ENCODE results near the gene TMEM151A. TPM values are rescaled to one million over a fixed set of nuclear protein-coding genes. Genes with fewer than 3 reads are reported as not detected.
A peak's percentile ranks its signal among the peaks of the same experiment; 100 is the strongest.
"Not testable (repeated sequence)": the region's sequence is repeated elsewhere in the genome, so short reads cannot be mapped to it uniquely, and the experiment has no call there.

TMEM151A gene
- total RNA-seq, 3 donors from 2014 or later = 0.16 to 1.6 (median 0.33) TPM

DNA sequence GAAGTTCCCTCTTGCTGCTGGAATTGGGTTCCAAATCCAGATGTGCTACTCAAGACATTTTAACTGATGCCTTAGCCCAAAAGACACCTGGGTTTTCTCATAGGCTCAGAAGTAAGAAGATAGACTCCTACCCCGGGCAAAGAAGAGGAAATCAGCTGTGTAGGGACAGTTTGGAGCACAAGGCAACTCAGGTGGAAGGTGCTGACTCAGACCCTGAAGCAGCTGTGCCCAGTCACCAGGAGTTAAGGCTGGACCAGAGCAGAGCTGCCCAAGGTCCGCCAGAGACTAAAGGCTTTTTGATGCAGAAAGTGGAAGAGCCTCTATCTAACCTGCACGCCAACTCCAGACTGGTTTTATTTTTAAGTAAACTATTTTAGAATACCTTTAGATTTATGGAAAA is 43.9 kb upstream of the TMEM151A start:
- Histone ChIP-seq H3K27me3 (no peaks in the 10 kb centered on the region), H3K27ac (no peak overlapping the region), H3K9me3 (no peaks in the 10 kb centered on the region), H3K36me3 (no peaks in the 10 kb centered on the region), H3K4me1 (no peaks in the 10 kb centered on the region), H3K4me3 (no peak overlapping the region)
- DNase-seq (ENCODE audit: low spot score in 2 of 2) = no peak
- TF ChIP-seq POLR2AphosphoS5 (IDR thresholded peaks at IDR 0.05) (no peak), POLR2A (IDR thresholded peaks at IDR 0.05) (no peak)
- TF ChIP-seq, protein P1, sequence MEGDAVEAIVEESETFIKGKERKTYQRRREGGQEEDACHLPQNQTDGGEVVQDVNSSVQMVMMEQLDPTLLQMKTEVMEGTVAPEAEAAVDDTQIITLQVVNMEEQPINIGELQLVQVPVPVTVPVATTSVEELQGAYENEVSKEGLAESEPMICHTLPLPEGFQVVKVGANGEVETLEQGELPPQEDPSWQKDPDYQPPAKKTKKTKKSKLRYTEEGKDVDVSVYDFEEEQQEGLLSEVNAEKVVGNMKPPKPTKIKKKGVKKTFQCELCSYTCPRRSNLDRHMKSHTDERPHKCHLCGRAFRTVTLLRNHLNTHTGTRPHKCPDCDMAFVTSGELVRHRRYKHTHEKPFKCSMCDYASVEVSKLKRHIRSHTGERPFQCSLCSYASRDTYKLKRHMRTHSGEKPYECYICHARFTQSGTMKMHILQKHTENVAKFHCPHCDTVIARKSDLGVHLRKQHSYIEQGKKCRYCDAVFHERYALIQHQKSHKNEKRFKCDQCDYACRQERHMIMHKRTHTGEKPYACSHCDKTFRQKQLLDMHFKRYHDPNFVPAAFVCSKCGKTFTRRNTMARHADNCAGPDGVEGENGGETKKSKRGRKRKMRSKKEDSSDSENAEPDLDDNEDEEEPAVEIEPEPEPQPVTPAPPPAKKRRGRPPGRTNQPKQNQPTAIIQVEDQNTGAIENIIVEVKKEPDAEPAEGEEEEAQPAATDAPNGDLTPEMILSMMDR (IDR thresholded peaks at IDR 0.05) = no peak
- intact Hi-C loops (cut with DNase I; ENCODE audit: low total_unique reads) = no loop called here

DNA sequence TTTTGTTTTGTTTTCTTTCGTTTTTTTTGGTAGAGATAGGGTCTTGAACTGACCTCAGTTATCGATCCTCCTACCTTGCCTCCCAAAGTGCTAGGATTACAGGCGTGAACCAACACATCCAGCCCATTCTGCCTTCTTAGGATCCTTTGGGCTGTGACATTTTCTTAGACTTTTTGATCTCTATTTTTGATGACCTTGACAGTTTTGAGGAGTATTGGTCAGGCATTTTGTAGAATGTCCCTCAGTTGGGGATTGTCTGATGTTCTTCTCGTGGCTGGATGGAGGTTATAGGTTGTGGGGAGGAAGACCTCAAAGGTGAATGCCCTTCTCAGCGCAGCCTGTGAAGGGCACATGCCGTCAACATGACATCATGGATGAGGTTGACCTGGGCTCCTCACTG is 42.8 kb upstream of the TMEM151A start:
- Histone ChIP-seq H3K27me3 (no peaks in the 10 kb centered on the region), H3K4me3 (no peak overlapping the region), H3K27ac (no peak overlapping the region), H3K9me3 (no peaks in the 10 kb centered on the region), H3K4me1 (no peaks in the 10 kb centered on the region), H3K36me3 (no peaks in the 10 kb centered on the region)
- intact Hi-C loops (cut with DNase I; ENCODE audit: low total_unique reads) = no loop called here
- TF ChIP-seq, protein P1 (IDR thresholded peaks at IDR 0.05) = no peak
- no peak for TF ChIP-seq POLR2AphosphoS5 (IDR thresholded peaks at IDR 0.05)
- no peak for TF ChIP-seq POLR2A (IDR thresholded peaks at IDR 0.05)
- DNase-seq (ENCODE audit: low spot score in 2 of 2) = no peak

DNA sequence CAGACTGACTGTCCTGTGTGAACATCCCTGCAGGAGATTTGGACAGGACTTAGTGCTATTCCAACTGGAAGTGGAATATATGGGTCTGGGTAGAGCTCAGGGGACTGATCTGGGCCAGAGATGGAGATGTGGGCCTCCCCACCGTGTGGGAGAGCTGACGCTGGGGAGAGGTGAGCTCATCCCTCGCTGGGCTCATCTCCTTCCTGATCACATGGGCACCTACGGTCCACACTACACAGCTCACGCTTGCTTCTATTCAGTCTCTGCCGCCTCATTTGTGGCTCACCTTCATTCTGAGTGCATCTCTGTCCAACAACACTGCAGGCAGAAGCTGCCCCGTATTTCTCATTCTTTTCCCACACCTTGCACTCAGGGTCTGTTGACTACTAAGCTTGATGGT is 39.9 kb upstream of the TMEM151A start:
- H3K4me1 ChIP-seq = no peaks in the 10 kb centered on the region
- DNase-seq (ENCODE audit: low spot score in 2 of 2) = no peak
- no peaks in the 10 kb centered on the region for H3K9me3 ChIP-seq
- no peaks in the 10 kb centered on the region for H3K36me3 ChIP-seq
- H3K27me3 ChIP-seq = no peaks in the 10 kb centered on the region
- TF ChIP-seq POLR2A (IDR thresholded peaks at IDR 0.05) (no peak), POLR2AphosphoS5 (IDR thresholded peaks at IDR 0.05) (no peak)
- TF ChIP-seq, protein P1 (IDR thresholded peaks at IDR 0.05) = no peak
- intact Hi-C loops (cut with DNase I; ENCODE audit: low total_unique reads) = no loop called here
- no peak overlapping the region for H3K4me3 ChIP-seq
- H3K27ac ChIP-seq = no peak overlapping the region

DNA sequence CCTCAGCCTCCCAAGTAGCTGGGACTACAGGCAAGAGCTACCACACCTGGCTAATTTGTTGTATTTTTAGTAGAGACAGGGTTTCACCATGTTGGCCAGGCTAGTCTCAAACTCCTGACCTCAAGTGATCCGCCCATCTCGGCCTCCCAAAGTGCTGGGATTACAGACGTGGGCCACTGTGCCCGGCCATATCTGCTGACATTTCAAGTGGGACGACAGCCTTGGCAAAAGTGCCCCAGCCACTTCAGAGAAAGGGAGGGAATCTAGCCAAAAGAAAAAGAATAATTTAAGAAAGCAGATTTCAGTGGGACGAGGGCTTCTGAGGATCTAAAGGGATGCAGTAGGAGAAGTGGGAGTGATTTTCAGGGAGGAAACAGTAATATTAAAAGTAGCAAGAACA is 38.6 kb upstream of the TMEM151A start:
- H3K9me3 ChIP-seq; DNase-seq (ENCODE audit: low spot score in 2 of 2); H3K4me1 ChIP-seq; H3K4me3 ChIP-seq; H3K27ac ChIP-seq; H3K27me3 ChIP-seq; H3K36me3 ChIP-seq; intact Hi-C loops (cut with DNase I; ENCODE audit: low total_unique reads): not testable (repeated sequence)

DNA sequence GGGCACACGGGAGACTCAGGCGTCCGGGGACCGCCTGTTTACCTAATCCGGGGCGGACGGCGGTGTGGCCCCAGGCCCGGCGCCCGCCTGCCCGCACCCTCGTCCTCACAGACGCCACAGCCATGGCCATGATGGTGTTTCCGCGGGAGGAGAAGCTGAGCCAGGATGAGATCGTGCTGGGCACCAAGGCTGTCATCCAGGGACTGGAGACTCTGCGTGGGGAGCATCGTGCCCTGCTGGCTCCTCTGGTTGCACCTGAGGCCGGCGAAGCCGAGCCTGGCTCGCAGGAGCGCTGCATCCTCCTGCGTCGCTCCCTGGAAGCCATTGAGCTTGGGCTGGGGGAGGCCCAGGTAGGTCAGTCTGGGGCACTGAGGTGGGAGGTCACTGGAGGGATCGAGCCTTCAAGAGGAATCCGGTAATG is 33.2 kb upstream of the TMEM151A start:
- Histone ChIP-seq H3K27ac (peak overlapping the region; percentile 80 to 83), H3K4me3 (peak overlapping the region; percentile 90 to 99 (median 95)), H3K27me3 (no peaks in the 10 kb centered on the region), H3K4me1 (no peaks in the 10 kb centered on the region), H3K36me3 (no peaks in the 10 kb centered on the region), H3K9me3 (no peaks in the 10 kb centered on the region)
- TF ChIP-seq POLR2AphosphoS5 (IDR thresholded peaks at IDR 0.05) (no peak), POLR2A (IDR thresholded peaks at IDR 0.05) (no peak)
- TF ChIP-seq, protein P1 (IDR thresholded peaks at IDR 0.05) = peak in 1 of 3 donors; percentile 3
- intact Hi-C loops (cut with DNase I; ENCODE audit: low total_unique reads) = no loop called here
- no peak for DNase-seq (ENCODE audit: low spot score in 2 of 2)

DNA sequence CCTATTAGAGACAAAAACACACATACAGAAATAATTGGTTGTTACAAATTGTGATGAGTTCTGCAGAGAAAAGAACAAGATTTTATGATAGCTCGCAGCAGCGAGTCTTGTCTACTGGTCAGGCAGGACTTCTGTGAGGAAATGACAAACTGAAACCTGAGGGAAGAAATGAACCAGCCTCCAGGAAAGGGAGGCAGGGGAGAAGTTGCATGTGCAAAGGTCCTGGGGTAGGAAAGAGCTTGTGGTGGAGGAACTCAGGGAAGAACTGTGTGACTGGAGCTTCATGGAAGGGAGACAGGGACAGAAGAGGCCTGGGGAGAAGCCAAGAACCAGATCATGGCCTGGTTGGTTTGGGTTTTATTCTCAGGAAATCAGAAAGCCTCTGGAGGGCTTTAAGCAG is 32.5 kb upstream of the TMEM151A start:
- Histone ChIP-seq H3K36me3 (no peaks in the 10 kb centered on the region), H3K4me3 (no peak overlapping the region), H3K4me1 (no peaks in the 10 kb centered on the region), H3K27me3 (no peaks in the 10 kb centered on the region), H3K27ac (no peak overlapping the region), H3K9me3 (no peaks in the 10 kb centered on the region)
- intact Hi-C loops (cut with DNase I; ENCODE audit: low total_unique reads) = no loop called here
- no peak for DNase-seq (ENCODE audit: low spot score in 2 of 2)
- TF ChIP-seq POLR2AphosphoS5 (IDR thresholded peaks at IDR 0.05) (no peak), POLR2A (IDR thresholded peaks at IDR 0.05) (no peak)
- TF ChIP-seq, protein P1 (IDR thresholded peaks at IDR 0.05) = no peak
